ENCODE results near the gene KRT26. TPM values are rescaled to one million over a fixed set of nuclear protein-coding genes. Genes with fewer than 3 reads are reported as not detected.

Gene KRT26
- polyA plus RNA-seq, 1 donor (not counting 4 experiments of a cell fraction or from before 2014, with no cell fraction given), result not detected

DNA sequence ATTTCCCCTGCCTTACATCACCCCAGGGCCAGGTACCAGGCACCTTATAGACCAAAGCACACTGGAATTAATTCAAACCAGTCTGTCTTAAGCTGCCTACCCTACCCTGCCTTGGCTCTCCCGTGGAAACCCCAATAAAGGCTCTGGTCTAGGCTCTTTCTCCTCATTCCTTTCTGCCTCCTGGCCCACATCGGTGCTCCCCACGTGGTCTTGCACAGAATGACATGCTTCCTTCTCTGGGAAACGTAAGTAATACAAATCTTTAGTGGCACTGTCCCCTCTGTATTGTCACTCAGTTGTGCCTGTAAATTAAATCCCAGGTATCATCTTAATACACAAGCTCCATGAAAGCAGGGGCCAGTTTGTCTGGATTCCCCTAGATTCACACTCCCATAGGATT lies 33.4 kb downstream of the KRT26 start:
- Histone ChIP-seq H3K9me3 (ENCODE audit: control insufficient read depth, low read depth, low read length) (peaks cover 3% of the 10 kb centered on the region), H3K27ac (ENCODE audit: control insufficient read depth, insufficient read depth, low read length) (no peak overlapping the region), H3K4me1 (ENCODE audit: control insufficient read depth, extremely low read depth, insufficient read depth, low read length) (peaks cover 16% of the 10 kb centered on the region), H3K79me2 (ENCODE audit: control insufficient read depth, insufficient read depth, low read length) (no peaks in the 10 kb centered on the region), H2AFZ (ENCODE audit: control insufficient read depth, low read length) (no peak overlapping the region), H3K9ac (ENCODE audit: control insufficient read depth, extremely low read depth, insufficient read depth, low read length) (no peak overlapping the region), H3K36me3 (ENCODE audit: control insufficient read depth in 2 of 2, extremely low read depth in 1 of 2, insufficient read depth in 2 of 2, low read length in 2 of 2) (no peaks in the 10 kb centered on the region), H3K4me2 (ENCODE audit: control insufficient read depth, extremely low read depth, insufficient read depth, low read depth, low read length) (no peak overlapping the region), H3K27me3 (ENCODE audit: control insufficient read depth, extremely low read depth, insufficient read depth, low read length) (peaks cover 20% of the 10 kb centered on the region), H3K9me1 (ENCODE audit: control insufficient read depth, extremely low read depth, insufficient read depth, low read length) (no peaks in the 10 kb centered on the region), H4K20me1 (ENCODE audit: control insufficient read depth, extremely low read depth, insufficient read depth, low read length) (no peaks in the 10 kb centered on the region), H3K4me3 (ENCODE audit: control insufficient read depth in 2 of 3, extremely low read depth in 1 of 3, insufficient read depth in 2 of 3, low read depth in 1 of 3, low read length in 3 of 3) (no peak overlapping the region)
- DNase-seq (ENCODE audit: low read depth, low spot score) (no peak), FAIRE-seq (no peak)
- TF ChIP-seq EZH2 (IDR thresholded peaks at IDR 0.05; ENCODE audit: low read length), result no peak
- TF ChIP-seq, protein P1, sequence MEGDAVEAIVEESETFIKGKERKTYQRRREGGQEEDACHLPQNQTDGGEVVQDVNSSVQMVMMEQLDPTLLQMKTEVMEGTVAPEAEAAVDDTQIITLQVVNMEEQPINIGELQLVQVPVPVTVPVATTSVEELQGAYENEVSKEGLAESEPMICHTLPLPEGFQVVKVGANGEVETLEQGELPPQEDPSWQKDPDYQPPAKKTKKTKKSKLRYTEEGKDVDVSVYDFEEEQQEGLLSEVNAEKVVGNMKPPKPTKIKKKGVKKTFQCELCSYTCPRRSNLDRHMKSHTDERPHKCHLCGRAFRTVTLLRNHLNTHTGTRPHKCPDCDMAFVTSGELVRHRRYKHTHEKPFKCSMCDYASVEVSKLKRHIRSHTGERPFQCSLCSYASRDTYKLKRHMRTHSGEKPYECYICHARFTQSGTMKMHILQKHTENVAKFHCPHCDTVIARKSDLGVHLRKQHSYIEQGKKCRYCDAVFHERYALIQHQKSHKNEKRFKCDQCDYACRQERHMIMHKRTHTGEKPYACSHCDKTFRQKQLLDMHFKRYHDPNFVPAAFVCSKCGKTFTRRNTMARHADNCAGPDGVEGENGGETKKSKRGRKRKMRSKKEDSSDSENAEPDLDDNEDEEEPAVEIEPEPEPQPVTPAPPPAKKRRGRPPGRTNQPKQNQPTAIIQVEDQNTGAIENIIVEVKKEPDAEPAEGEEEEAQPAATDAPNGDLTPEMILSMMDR (optimal IDR thresholded peaks at IDR 0.05 in 1 of 3, IDR thresholded peaks at IDR 0.05 in 1 of 3, conservative IDR thresholded peaks at IDR 0.05 in 1 of 3; ENCODE audit: extremely low read depth in 1 of 3, insufficient read depth in 2 of 3, low read length in 3 of 3), result no peak
- dilution Hi-C loops (cut with MboI; ENCODE audit: extremely low pct_ligation_motif_present, low sequenced_read_pairs), result no loop called here

DNA sequence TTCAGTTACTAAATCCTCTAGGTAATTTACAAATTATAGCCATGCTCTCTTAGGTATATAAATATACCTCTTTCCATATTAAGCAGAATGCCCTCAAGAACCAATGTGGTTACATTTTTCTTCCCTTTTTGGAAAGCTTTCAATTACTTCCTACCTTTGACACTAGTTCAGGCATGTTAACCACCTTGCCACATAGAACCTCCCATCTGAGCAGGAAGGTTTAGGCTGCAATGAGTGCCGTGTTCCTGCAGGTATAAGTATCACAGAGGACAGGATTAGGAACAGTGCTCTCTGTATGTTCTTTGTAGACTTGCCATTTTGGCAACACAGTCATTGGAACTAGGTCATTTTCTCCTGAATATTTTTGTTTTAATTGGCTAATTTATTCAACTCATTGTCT lies 37.0 kb downstream of the KRT26 start:
- Histone ChIP-seq H3K9me1 (ENCODE audit: control insufficient read depth, extremely low read depth, insufficient read depth, low read length) (no peaks in the 10 kb centered on the region), H3K9me3 (ENCODE audit: control insufficient read depth, low read depth, low read length) (no peaks in the 10 kb centered on the region), H3K4me3 (ENCODE audit: control insufficient read depth in 2 of 3, extremely low read depth in 1 of 3, insufficient read depth in 2 of 3, low read depth in 1 of 3, low read length in 3 of 3) (no peak overlapping the region), H3K27ac (ENCODE audit: control insufficient read depth, insufficient read depth, low read length) (no peak overlapping the region), H3K27me3 (ENCODE audit: control insufficient read depth, extremely low read depth, insufficient read depth, low read length) (peaks cover 15% of the 10 kb centered on the region), H3K4me1 (ENCODE audit: control insufficient read depth, extremely low read depth, insufficient read depth, low read length) (peaks cover 16% of the 10 kb centered on the region), H2AFZ (ENCODE audit: control insufficient read depth, low read length) (no peak overlapping the region), H4K20me1 (ENCODE audit: control insufficient read depth, extremely low read depth, insufficient read depth, low read length) (no peaks in the 10 kb centered on the region), H3K36me3 (ENCODE audit: control insufficient read depth in 2 of 2, extremely low read depth in 1 of 2, insufficient read depth in 2 of 2, low read length in 2 of 2) (no peaks in the 10 kb centered on the region), H3K79me2 (ENCODE audit: control insufficient read depth, insufficient read depth, low read length) (no peaks in the 10 kb centered on the region), H3K4me2 (ENCODE audit: control insufficient read depth, extremely low read depth, insufficient read depth, low read depth, low read length) (peak overlapping the region; percentile 33), H3K9ac (ENCODE audit: control insufficient read depth, extremely low read depth, insufficient read depth, low read length) (no peak overlapping the region)
- TF ChIP-seq EZH2 (IDR thresholded peaks at IDR 0.05; ENCODE audit: low read length), result no peak
- TF ChIP-seq, protein P1 (optimal IDR thresholded peaks at IDR 0.05 in 1 of 3, IDR thresholded peaks at IDR 0.05 in 1 of 3, conservative IDR thresholded peaks at IDR 0.05 in 1 of 3; ENCODE audit: extremely low read depth in 1 of 3, insufficient read depth in 2 of 3, low read length in 3 of 3), result no peak
- FAIRE-seq (peak; percentile 99), DNase-seq (ENCODE audit: low read depth, low spot score) (peak; percentile 25)
- dilution Hi-C loops (cut with MboI; ENCODE audit: extremely low pct_ligation_motif_present, low sequenced_read_pairs), result no loop called here

All from keratinocyte (primary cell).